NCI-H2081 treated with DMSO at 0.1 percent for 48 hours (cell line): ENCODE results near the gene TAGLN2.

Experiments
- DNase-seq: peaks from one replicate; lab custom pipeline; 2025; lab: John Stamatoyannopoulos, UW

The TAGLN2 gene

DNA sequence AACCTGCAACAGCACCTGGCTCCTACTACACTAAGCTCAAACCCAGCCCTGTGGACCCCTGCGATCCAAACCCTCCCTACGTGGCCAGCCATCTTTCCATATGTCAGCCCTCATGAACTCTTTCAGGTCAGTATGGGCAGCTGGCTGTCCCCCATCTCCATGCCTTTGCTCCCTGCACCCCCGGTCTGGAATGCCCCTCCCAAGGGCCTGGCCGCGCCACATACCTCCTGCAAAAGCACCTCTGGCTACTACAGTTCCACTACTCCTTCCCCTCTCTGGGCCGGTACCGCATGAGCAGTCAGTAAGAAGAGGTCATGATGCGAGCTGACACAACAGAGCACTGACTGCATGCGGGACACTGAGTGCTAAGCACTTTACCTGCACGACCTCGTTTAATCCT lies 10.0 kb upstream of the TAGLN2 start:
- no peak for DNase-seq

GRCh38 chr1:159934136-159935039 lies 9.1 kb upstream of the TAGLN2 start:
- DNase-seq: no peak

- DNase-seq: no peak
Measured at GRCh38 chr1:159933347-159933746, 8.0 kb upstream of the TAGLN2 start.

DNA sequence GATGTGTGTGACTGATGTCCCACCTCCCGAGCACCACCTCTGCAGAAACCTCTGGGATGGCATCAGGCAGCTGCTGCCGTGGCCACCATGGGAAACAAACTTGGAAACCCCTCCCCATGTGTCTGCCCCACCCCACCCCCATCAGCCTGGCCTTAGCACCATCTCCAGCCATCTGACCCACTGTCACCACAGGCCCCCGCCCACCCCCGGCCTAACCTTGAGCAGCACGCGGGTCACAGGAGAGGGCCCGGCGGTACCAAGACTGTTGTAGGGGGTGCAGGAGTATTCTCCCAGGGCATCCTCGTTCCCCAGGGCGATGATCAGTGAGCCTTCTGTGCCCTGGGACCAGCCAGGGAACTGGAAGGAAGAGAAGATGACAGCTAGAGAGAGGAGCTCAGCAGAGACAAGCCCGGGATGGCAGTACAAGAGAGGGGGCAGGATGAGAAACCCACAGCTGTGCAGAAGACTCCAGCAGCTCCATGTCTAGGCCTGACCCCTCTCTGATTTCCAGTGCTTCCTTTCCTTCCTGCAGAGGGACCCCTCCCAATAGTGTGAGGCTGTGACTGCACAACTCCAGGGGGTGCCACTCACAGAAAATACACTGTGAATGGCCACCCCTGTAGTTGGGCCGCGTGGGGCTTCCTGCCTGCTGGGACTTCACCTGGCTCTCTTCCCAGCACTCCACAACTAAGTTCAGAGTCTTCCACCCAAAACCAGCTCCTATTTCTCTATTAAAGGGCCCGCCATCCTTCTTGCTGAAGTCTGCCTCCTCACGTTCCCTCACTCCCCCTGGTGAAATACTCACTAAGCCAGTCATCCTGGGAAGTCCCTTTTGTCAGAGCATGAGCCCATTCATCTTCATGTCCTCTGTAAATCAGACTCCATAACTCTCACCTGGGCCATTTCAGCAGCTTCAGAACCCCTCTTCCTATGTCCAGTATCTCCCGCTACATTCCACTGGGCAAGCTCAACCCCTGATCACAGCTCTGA lies 7.3 kb upstream of the TAGLN2 start:
- DNase-seq: no peak

- no peak for DNase-seq
Measured at GRCh38 chr1:159931795-159932173, 6.5 kb upstream of the TAGLN2 start.

DNA sequence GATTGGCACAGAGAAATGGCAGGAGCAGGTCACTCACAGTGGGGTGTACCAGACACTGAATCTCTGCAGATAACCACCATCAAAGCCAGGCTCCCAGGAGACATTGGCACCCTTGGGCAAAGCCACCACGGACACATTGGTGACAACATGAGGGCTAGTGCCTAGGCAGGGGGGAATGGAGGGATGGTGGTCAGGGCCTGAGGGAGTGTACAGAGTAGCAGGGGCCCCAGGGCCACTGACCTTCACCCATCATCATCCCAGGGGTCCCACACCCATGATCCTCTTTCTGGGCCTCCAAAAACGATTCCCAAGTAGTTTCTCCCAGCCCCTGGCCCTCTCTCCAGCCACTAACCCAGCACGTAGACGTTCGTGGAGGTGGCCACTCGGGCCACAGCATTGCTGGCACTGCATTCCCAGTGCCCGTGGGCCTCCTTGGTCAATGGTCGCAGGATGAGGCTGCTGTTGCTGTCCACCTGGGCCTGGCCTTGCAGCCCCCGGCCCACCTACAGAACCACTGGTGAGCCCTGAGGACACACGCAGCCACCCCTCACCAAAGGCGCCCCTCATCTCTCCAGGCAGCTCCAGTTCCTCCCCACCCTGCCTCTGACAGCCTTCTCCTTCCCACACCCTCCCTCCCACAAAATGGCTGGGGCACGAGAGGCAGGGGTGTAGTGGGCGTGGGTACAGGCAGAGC lies 5.9 kb upstream of the TAGLN2 start:
- no peak for DNase-seq

DNA sequence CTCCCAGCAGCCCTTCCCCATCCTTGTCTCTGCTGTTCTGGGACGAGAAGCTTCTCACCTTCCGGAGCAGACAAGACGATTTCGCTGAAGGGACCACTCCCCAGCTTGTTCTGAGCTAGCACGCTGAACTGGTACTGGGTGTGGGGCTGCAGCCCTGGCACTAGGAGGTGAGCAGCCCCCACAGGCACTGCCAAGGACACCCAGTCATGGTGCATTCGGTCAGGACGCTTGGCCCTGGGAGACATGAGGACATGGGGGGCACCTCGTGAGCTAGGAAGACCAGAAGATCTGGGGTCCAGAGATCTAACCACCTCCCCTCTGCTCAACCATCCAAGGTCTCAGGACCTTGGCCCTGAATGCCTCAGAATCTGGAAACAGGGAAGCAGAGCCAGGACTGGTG lies 5.3 kb upstream of the TAGLN2 start:
- DNase-seq: no peak

DNA sequence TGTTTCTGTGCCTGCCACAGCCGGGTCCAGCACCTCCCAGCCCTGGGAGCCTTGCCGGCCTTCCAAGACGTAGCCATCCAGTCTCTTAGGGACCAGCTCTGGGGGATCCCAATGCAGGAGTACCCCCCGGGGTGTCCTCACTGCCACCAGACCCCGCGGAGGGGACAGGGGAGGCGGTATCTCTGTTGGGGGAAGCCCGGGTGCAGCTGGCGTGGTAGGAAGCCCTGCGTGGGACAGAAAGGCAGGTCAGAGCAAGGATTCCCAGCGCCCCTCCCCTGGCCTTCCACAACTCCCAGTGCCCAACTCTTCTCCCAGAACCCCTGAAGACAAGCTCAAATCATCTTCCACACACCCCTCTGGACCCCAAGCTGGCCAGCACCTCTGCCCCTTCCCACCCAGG lies 4.9 kb upstream of the TAGLN2 start:
- no peak for DNase-seq

GRCh38 chr1:159929155-159930051 lies 4.1 kb upstream of the TAGLN2 start:
- DNase-seq: no peak

GRCh38 chr1:159928491-159929050 lies 3.3 kb upstream of the TAGLN2 start:
- DNase-seq: no peak

DNA sequence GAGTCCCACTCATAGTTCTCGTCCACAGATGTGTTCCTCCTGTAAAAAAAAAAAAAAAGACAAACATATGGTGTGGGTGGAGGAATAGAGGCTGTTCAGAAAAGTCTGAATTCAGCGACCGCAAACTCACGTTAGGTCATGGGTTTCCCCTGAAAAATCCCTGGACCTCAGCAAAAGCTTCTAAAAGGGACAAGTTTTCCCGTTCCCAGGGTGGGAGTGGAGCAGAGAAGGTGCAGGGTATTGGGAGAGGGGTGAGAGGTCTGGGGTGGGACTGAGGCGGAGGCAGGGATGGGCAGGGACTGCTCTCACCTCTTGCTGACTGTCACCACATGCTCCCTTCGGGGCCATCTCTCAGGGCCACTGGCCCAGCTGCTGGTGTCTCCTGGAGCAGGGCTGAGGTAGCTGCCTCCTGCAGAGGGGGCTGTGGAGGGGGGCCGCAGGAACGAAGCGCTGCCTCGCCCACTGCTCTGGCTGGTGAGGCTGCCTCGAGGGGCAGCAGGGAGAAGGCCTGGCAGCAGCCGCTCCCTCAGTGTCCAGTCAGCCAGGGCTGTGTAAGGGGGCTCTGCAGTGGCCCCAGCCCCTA lies 2.6 kb upstream of the TAGLN2 start:
- DNase-seq: no peak

GRCh38 chr1:159927211-159927848 lies 2.0 kb upstream of the TAGLN2 start:
- no peak for DNase-seq

DNA sequence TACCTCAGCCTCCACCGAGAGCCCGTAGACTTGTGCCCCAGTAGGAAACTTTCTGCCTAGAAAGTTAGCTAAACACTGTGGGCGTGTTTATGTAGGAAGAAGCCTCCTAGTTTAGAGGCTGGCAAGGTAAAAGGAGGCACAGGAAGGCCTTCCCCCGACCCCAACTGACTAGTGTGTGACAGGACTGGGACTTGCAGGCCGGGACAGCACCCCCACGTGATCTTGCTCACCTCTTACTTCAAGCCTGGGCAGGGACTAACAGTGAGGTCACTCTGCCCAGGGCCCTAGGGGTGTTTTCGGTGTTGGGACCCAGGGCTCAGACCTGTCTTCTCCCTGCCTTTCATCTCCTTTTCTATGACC lies 392 bp upstream of the TAGLN2 start:
- no peak for DNase-seq

DNA sequence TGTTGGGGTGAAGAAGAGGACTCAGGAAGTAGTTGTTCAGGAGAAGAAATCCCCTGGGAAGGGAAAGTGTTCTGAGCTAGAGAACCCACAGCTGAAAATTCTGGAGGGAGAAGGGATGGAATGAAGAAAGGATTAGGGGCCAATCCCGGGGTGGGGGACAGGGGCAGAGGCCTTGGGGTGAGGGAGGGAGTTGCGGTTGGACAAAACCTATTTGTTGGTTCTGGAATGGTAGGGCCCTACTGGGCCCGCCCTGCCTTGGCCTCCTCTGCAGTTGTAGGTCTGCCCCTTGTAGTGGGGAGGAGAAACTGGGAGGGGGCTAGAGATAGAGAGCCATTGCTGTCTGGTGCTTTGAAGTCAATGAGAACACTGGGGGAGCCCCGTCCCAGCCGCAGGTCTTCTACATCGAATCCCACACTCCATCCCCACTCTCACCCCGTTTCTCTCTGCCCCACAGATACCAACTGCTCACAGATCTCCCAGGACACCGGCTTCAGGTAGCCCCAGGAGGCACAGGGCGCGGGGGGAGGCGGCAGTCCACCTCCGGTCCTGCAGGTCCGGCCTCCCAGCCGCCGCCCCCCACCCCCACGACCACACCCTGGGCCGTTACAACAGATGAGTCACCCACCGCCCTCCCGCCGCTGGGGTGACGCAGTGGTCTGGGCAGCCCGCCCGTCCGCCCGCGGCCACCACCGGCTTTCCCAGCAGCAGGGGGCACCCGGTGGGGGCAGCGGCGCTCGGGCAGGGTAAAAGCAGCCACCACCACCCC lies 1.1 kb downstream of the TAGLN2 start:
- no peak for DNase-seq

DNA sequence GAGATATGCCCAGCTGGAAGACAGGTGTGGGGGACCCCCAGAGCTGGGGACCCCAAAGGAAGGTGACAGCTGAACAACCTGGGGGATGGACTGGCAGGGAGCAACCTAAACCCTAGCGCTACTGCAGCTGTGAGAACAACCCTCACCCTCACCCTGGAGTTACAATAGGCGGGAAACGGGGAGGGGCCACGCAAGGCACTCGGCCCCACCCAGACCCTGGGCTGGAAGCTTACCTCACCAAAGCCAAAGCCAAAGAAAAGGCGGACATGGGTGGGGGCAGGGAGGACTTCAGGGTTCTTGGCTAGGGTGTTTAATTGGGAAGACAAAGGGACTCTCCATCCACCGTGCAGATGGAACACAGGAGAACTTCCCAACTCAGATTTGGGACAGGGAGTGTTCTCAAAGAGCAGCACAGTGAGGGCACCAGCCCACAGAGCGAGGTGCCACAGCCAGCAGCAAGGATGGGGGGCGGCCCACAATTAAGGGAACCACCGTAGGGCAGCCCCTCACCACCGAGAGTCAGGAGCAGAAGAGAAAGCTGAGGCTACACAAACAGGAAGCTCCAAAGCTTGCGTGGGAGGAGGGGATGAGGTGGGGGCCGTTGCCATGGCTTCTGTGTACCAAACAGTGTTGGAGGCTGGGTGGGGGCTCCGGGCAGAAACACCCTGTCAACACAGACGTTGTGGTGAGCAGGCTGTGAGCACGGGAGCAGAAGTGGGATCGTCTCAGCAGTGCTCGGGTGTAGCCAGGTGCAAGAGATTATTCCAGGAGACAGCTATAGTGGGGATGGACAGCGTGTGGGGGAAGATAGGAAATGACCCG lies 1.9 kb downstream of the TAGLN2 start:
- peak; percentile 43 for DNase-seq

- no peak for DNase-seq
Measured at GRCh38 chr1:159922511-159923202, 2.6 kb downstream of the TAGLN2 start.

DNA sequence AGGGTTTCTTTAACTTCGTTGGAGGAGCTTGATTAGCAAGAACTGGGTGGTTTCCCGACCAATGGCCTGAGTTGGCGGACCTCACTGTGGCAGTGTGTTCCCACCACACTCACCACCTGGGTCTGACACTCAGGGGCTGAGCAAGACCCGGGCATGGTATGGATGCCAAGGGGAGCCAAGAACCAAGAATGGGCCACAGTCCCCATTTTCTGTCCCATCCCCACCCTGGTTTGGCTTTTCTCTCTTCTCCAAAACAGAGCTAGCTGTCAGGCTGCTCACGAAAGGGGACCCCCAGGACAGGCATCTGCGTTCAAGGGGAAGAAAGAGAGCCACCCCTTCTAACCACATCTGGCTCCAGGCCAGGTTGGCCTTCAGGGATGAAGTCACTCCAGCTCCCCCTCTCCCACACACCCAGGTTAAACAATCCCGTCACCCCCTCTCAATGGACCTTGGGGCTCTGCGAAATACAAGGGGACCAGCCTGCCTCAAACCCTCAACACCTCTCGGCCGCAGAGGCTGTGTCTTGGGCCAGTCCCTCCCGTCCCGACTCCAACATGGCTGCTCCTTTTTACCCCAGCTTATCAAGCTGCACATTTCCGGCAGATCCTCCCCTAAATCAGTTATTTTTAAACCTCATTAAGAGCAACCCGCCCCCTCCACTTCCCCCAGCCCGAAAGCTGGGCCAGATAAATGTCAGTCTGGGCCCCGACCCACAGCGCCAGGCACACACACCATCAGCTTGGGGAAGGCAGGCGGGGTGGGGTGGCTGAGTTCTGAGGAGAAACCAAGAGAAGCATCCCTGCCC lies 3.4 kb downstream of the TAGLN2 start:
- no peak for DNase-seq
